Activated CD8-positive, alpha-beta T cell treated with anti-CD3 and anti-CD28 coated beads, Interleukin-2, amount 10 ng/mL, durations not matched to agents 7 days and 5 days (primary cell): ENCODE results near the gene LAMB4. TPM values are rescaled to one million over a fixed set of nuclear protein-coding genes. Genes with fewer than 3 reads are reported as not detected.

Experiments
- ATAC-seq: fragments of 150-1000 bp; cut with Tn5 transposase; one replicate; pipeline ENCODE4 v1.10.0; 2021; ENCODE audit warnings: moderate library complexity
- CTCF ChIA-PET: fragments of 350-600 bp; sonication (Branson Sonifier 250); formaldehyde crosslinking; loops from one replicate; lab custom pipeline; 2021; ENCODE audit warnings: antibody characterized with exemption; lab: Charles Lee
- POLR2A ChIA-PET: fragments of 350-600 bp; sonication (Branson Sonifier 250); formaldehyde crosslinking; loops from one replicate; lab custom pipeline; 2021; ENCODE audit warnings: antibody characterized with exemption; lab: Charles Lee
- DNase-seq: peaks from one replicate; pipeline ENCODE4 v3.0.0-alpha.2; 2020
- H3K27ac Mint-ChIP-seq: one replicate; pipeline ENCODE4 v1.8.0; 2021; ENCODE audit warnings: mild to moderate bottlenecking, mixed read lengths
- H3K27me3 Mint-ChIP-seq: one replicate; pipeline ENCODE4 v1.8.0; 2021; ENCODE audit warnings: low read depth, mixed read lengths
- H3K36me3 Mint-ChIP-seq: one replicate; pipeline ENCODE4 v1.8.0; 2021; ENCODE audit warnings: low read depth, mixed read lengths
- H3K4me1 Mint-ChIP-seq: one replicate; pipeline ENCODE4 v1.8.0; 2021; ENCODE audit warnings: low read depth, mixed read lengths
- H3K4me3 Mint-ChIP-seq: one replicate; pipeline ENCODE4 v1.8.0; 2021; ENCODE audit warnings: mild to moderate bottlenecking, mixed read lengths
- H3K9me3 Mint-ChIP-seq: one replicate; pipeline ENCODE4 v1.8.0; 2022; ENCODE audit warnings: mixed read lengths; ENCODE audit not compliant: insufficient read depth
- total RNA-seq, 2 experiments: library from RNA; stranded (reverse); gene quantifications; one replicate each; pipeline ENCODE4 v1.2.3, GENCODE V29; 2021

LAMB4 gene
- total RNA-seq, 2 experiments from 2014 or later, result not detected

GRCh38 chr7:108124820-108125219 is 5.3 kb downstream of the LAMB4 start:
- ChIA-PET POLR2A (no interaction called here), CTCF (interaction anchor here (1.2 kb wide), 1 partner anchor 21 kb away, joined by 3 read pairs; no protein-coding TSS in a partner anchor)
- Mint-ChIP-seq H3K36me3 (no peaks in the 10 kb centered on the region), H3K9me3 (no peaks in the 10 kb centered on the region), H3K27ac (no peak overlapping the region), H3K4me1 (no peaks in the 10 kb centered on the region), H3K27me3 (peaks cover 8% of the 10 kb centered on the region), H3K4me3 (no peak overlapping the region)
- ATAC-seq, result no peak
- DNase-seq, result no peak

GRCh38 chr7:108122181-108122580 is 8.0 kb downstream of the LAMB4 start:
- H3K27ac Mint-ChIP-seq, result no peak overlapping the region
- H3K27me3 Mint-ChIP-seq, result peaks cover 8% of the 10 kb centered on the region
- no peak overlapping the region for H3K4me3 Mint-ChIP-seq
- H3K9me3 Mint-ChIP-seq, result no peaks in the 10 kb centered on the region
- CTCF ChIA-PET, result interaction anchor here (0.7 to 1.0 kb wide), 2 partner anchors 8 to 24 kb away, joined by 5 read pairs; no protein-coding TSS in a partner anchor
- no peaks in the 10 kb centered on the region for H3K36me3 Mint-ChIP-seq
- H3K4me1 Mint-ChIP-seq, result peaks cover 5% of the 10 kb centered on the region
- POLR2A ChIA-PET, result no interaction called here
- no peak for ATAC-seq
- no peak for DNase-seq

GRCh38 chr7:108120933-108121332 is 9.2 kb downstream of the LAMB4 start:
- no peaks in the 10 kb centered on the region for H3K36me3 Mint-ChIP-seq
- no peak overlapping the region for H3K4me3 Mint-ChIP-seq
- ChIA-PET POLR2A (no interaction called here), CTCF (interaction anchor here (1.1 to 1.4 kb wide), 2 partner anchors 25 to 26 kb away, joined by 3 to 6 read pairs; no protein-coding TSS in a partner anchor)
- ATAC-seq (no peak), DNase-seq (no peak)
- no peaks in the 10 kb centered on the region for H3K9me3 Mint-ChIP-seq
- no peak overlapping the region for H3K27ac Mint-ChIP-seq
- H3K27me3 Mint-ChIP-seq, result peaks cover 8% of the 10 kb centered on the region
- peaks cover 5% of the 10 kb centered on the region for H3K4me1 Mint-ChIP-seq

GRCh38 chr7:108120196-108120595 is 10.0 kb downstream of the LAMB4 start:
- ATAC-seq (no peak), DNase-seq (no peak)
- Mint-ChIP-seq H3K27ac (no peak overlapping the region), H3K4me3 (no peak overlapping the region), H3K9me3 (no peaks in the 10 kb centered on the region), H3K27me3 (peaks cover 6% of the 10 kb centered on the region), H3K4me1 (peaks cover 5% of the 10 kb centered on the region), H3K36me3 (no peaks in the 10 kb centered on the region)
- CTCF ChIA-PET, result interaction anchor here (1.1 to 1.4 kb wide), 2 partner anchors 26 to 27 kb away, joined by 3 to 6 read pairs; no protein-coding TSS in a partner anchor
- POLR2A ChIA-PET, result interaction anchor here (0.6 kb wide), 1 partner anchor 146 kb away, joined by 3 read pairs; no protein-coding TSS in a partner anchor

GRCh38 chr7:108118959-108119358 is 11.2 kb downstream of the LAMB4 start:
- Mint-ChIP-seq H3K4me1 (peaks cover 5% of the 10 kb centered on the region), H3K27me3 (peaks cover 4% of the 10 kb centered on the region), H3K27ac (no peak overlapping the region), H3K9me3 (no peaks in the 10 kb centered on the region), H3K4me3 (no peak overlapping the region), H3K36me3 (no peaks in the 10 kb centered on the region)
- no peak for DNase-seq
- no peak for ATAC-seq
- CTCF ChIA-PET, result interaction anchor here (1.3 to 3.8 kb wide), 2 partner anchors 17 to 27 kb away, joined by 3 to 20 read pairs; no protein-coding TSS in a partner anchor
- POLR2A ChIA-PET, result no interaction called here

GRCh38 chr7:108114117-108114841 is 15.9 kb downstream of the LAMB4 start:
- peaks cover under 1% of the 10 kb centered on the region for H3K4me1 Mint-ChIP-seq
- no peak overlapping the region for H3K4me3 Mint-ChIP-seq
- no peaks in the 10 kb centered on the region for H3K9me3 Mint-ChIP-seq
- ChIA-PET CTCF (interaction anchor here (0.8 to 3.6 kb wide), 11 partner anchors 8 to 384 kb away, joined by 3 to 60 read pairs (median 6); partner anchors contain the start of gene LAMB4), POLR2A (no interaction called here)
- no peak overlapping the region for H3K27ac Mint-ChIP-seq
- ATAC-seq, result peak; percentile 58
- DNase-seq, result peak; percentile 45
- peaks cover 1% of the 10 kb centered on the region for H3K27me3 Mint-ChIP-seq
- H3K36me3 Mint-ChIP-seq, result no peaks in the 10 kb centered on the region

- ChIA-PET CTCF (interaction anchor here (1.2 to 3.6 kb wide), 6 partner anchors 10 to 385 kb away, joined by 3 to 60 read pairs (median 10); partner anchors contain the start of gene LAMB4), POLR2A (no interaction called here)
- H3K4me1 Mint-ChIP-seq, result no peaks in the 10 kb centered on the region
- H3K27ac Mint-ChIP-seq, result no peak overlapping the region
- ATAC-seq (no peak), DNase-seq (no peak)
- no peaks in the 10 kb centered on the region for H3K36me3 Mint-ChIP-seq
- no peaks in the 10 kb centered on the region for H3K9me3 Mint-ChIP-seq
- H3K4me3 Mint-ChIP-seq, result no peak overlapping the region
- H3K27me3 Mint-ChIP-seq, result peaks cover 1% of the 10 kb centered on the region
Observed at GRCh38 chr7:108112683-108113082, 17.5 kb downstream of the LAMB4 start.

- DNase-seq, result peak; percentile 36
- H3K4me3 Mint-ChIP-seq, result no peak overlapping the region
- POLR2A ChIA-PET, result no interaction called here
- H3K27me3 Mint-ChIP-seq, result peaks cover 1% of the 10 kb centered on the region
- no peaks in the 10 kb centered on the region for H3K36me3 Mint-ChIP-seq
- no peaks in the 10 kb centered on the region for H3K4me1 Mint-ChIP-seq
- peak; percentile 64 for ATAC-seq
- no peaks in the 10 kb centered on the region for H3K9me3 Mint-ChIP-seq
- no peak overlapping the region for H3K27ac Mint-ChIP-seq
- CTCF ChIA-PET, result interaction anchor here (0.7 to 3.1 kb wide), 6 partner anchors 8 to 37 kb away, joined by 3 to 25 read pairs (median 4); partner anchors contain the start of gene LAMB4
Observed at GRCh38 chr7:108109221-108109908, 20.8 kb downstream of the LAMB4 start.

- H3K27me3 Mint-ChIP-seq, result peaks cover 1% of the 10 kb centered on the region
- no peaks in the 10 kb centered on the region for H3K4me1 Mint-ChIP-seq
- ChIA-PET CTCF (interaction anchor here (3.1 kb wide), 1 partner anchor 38 kb away, joined by 25 read pairs; no protein-coding TSS in a partner anchor), POLR2A (no interaction called here)
- H3K36me3 Mint-ChIP-seq, result no peaks in the 10 kb centered on the region
- H3K27ac Mint-ChIP-seq, result no peak overlapping the region
- ATAC-seq (no peak), DNase-seq (no peak)
- H3K9me3 Mint-ChIP-seq, result no peaks in the 10 kb centered on the region
- no peak overlapping the region for H3K4me3 Mint-ChIP-seq
Observed at GRCh38 chr7:108108131-108108530, 22.0 kb downstream of the LAMB4 start.

- CTCF ChIA-PET, result interaction anchor here (1.0 kb wide), 1 partner anchor 42 kb away, joined by 7 read pairs; no protein-coding TSS in a partner anchor
- Mint-ChIP-seq H3K27ac (no peak overlapping the region), H3K36me3 (no peaks in the 10 kb centered on the region)
Observed at GRCh38 chr7:108104324-108104723, 25.8 kb downstream of the LAMB4 start.

GRCh38 chr7:108103558-108104298 is 26.4 kb downstream of the LAMB4 start:
- ChIA-PET CTCF (interaction anchor here (1.0 kb wide), 1 partner anchor 42 kb away, joined by 7 read pairs; no protein-coding TSS in a partner anchor), POLR2A (no interaction called here)
- Mint-ChIP-seq H3K36me3 (no peaks in the 10 kb centered on the region), H3K27me3 (peaks cover 7% of the 10 kb centered on the region), H3K9me3 (no peaks in the 10 kb centered on the region), H3K4me1 (no peaks in the 10 kb centered on the region), H3K4me3 (no peak overlapping the region), H3K27ac (no peak overlapping the region)
- no peak for ATAC-seq
- DNase-seq, result peak; percentile 1

More at GRCh38 chr7:108104324-108104723, 25.8 kb downstream of the LAMB4 start:
- POLR2A ChIA-PET, result no interaction called here
- peaks cover 7% of the 10 kb centered on the region for H3K27me3 Mint-ChIP-seq
- H3K4me1 Mint-ChIP-seq, result no peaks in the 10 kb centered on the region
- H3K4me3 Mint-ChIP-seq, result no peak overlapping the region
- DNase-seq, result peak; percentile 2
- no peaks in the 10 kb centered on the region for H3K9me3 Mint-ChIP-seq
- ATAC-seq, result no peak
